Nephron progenitor cell (in vitro differentiated cells): ENCODE measurements around the gene HHATL.

Experiments
- DNase-seq: peaks from one replicate; pipeline ENCODE4 v3.0.0; 2021
- H3K27ac Mint-ChIP-seq: 2 replicates; pipeline ENCODE4 v1.8.0; 2021; ENCODE audit warnings: mild to moderate bottlenecking, moderate library complexity, mixed read lengths
- H3K27me3 Mint-ChIP-seq: 2 replicates; pipeline ENCODE4 v1.8.0; 2021; ENCODE audit warnings: mild to moderate bottlenecking, low read depth, mixed read lengths; ENCODE audit not compliant: poor library complexity
- H3K36me3 Mint-ChIP-seq: 2 replicates; pipeline ENCODE4 v1.8.0; 2021; ENCODE audit warnings: low read depth, mixed read lengths
- H3K4me1 Mint-ChIP-seq: 2 replicates; pipeline ENCODE4 v1.8.0; 2021; ENCODE audit warnings: mixed read lengths
- H3K4me3 Mint-ChIP-seq: 2 replicates; pipeline ENCODE4 v1.8.0; 2021; ENCODE audit warnings: mild to moderate bottlenecking, moderate library complexity, mixed read lengths
- H3K9me3 Mint-ChIP-seq: 2 replicates; pipeline ENCODE4 v1.8.0; 2021; ENCODE audit warnings: mild to moderate bottlenecking, moderate library complexity, mixed read lengths
- TF ChIP-seq, protein P1 (sequence below): fragments of 200-600 bp; sonication (generic); IDR thresholded peaks from 2 replicates; pipeline ENCODE4 v1.5.0; 2021; ENCODE audit warnings: antibody characterized with exemption

The HHATL gene

DNA sequence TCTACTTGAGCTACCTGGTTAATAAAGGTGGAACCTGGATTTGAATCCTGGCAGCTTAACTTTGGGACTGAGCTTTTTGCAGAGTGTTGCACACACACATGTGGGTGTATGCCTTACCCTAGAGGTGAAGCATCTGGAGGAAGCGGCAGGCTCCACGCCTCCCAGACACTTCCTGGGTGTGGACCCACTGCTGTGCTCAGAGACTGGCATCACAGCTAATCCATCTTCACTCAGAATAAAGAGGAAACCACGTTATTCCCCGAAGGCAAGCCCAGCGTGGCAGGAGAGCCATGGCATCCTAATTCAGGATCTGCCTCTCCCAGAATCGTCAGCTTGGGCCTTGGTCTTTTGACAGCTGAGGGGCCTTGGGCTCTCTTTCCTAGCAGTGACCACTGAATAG, 45.0 kb upstream of the HHATL start:
- H3K27me3 Mint-ChIP-seq: no peaks in the 10 kb centered on the region
- peaks cover 27% of the 10 kb centered on the region for H3K4me1 Mint-ChIP-seq
- TF ChIP-seq, protein P1, sequence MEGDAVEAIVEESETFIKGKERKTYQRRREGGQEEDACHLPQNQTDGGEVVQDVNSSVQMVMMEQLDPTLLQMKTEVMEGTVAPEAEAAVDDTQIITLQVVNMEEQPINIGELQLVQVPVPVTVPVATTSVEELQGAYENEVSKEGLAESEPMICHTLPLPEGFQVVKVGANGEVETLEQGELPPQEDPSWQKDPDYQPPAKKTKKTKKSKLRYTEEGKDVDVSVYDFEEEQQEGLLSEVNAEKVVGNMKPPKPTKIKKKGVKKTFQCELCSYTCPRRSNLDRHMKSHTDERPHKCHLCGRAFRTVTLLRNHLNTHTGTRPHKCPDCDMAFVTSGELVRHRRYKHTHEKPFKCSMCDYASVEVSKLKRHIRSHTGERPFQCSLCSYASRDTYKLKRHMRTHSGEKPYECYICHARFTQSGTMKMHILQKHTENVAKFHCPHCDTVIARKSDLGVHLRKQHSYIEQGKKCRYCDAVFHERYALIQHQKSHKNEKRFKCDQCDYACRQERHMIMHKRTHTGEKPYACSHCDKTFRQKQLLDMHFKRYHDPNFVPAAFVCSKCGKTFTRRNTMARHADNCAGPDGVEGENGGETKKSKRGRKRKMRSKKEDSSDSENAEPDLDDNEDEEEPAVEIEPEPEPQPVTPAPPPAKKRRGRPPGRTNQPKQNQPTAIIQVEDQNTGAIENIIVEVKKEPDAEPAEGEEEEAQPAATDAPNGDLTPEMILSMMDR: no peak
- no peaks in the 10 kb centered on the region for H3K9me3 Mint-ChIP-seq
- DNase-seq: no peak
- H3K27ac Mint-ChIP-seq: no peak overlapping the region
- no peak overlapping the region for H3K4me3 Mint-ChIP-seq
- no peaks in the 10 kb centered on the region for H3K36me3 Mint-ChIP-seq

DNA sequence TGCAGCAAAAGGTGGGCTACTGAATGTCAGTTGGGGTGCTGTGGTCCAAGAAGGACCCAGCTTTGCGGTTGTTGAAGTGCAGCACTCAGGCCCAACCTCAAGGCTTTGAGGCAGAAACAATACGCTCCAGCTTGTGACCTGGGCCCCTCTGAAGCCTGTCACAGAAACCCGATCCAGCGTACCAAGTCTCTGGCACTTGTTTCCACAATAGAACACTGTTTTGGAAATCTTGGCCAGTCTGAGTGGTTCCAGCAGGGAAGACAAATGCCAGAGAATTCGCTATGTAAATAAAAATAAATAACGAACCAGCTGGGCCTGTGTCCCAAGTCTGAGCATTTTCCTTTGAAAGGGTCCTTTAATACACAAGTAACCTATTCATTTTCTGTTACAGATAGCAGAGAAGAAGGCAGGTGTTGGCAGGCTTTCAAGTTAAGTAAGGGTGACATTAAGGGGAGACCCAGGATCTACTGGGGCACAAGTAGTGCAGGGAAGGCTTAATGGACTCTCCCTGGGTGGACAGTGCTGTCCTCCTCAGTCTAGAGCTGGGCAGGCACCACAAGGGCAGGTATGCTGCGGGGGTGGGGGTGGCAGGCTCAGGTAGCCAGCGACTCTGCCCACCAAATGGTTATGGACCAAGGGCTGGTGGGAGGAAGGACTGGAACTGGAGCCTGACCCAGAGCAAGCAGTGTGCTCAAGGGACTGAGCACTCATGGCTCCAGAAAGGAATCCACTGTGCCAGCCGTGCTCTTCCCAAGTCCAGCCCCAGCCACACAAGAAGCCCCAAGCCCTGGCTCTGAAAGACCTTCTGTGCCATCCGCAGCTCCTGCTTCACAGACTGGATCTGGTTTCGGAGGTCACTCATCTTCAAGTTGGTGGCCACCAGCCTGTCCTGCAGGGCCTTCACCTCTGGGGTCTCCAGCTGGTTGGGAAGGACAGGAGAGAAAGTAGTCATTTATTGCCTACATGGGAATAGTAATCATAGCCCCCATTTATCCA, 44.2 kb upstream of the HHATL start:
- Mint-ChIP-seq H3K36me3 (no peaks in the 10 kb centered on the region), H3K9me3 (no peaks in the 10 kb centered on the region), H3K27me3 (peaks cover 6% of the 10 kb centered on the region), H3K27ac (peak overlapping the region; percentile 60), H3K4me1 (peaks cover 27% of the 10 kb centered on the region), H3K4me3 (no peak overlapping the region)
- DNase-seq: no peak
- TF ChIP-seq, protein P1: no peak

DNA sequence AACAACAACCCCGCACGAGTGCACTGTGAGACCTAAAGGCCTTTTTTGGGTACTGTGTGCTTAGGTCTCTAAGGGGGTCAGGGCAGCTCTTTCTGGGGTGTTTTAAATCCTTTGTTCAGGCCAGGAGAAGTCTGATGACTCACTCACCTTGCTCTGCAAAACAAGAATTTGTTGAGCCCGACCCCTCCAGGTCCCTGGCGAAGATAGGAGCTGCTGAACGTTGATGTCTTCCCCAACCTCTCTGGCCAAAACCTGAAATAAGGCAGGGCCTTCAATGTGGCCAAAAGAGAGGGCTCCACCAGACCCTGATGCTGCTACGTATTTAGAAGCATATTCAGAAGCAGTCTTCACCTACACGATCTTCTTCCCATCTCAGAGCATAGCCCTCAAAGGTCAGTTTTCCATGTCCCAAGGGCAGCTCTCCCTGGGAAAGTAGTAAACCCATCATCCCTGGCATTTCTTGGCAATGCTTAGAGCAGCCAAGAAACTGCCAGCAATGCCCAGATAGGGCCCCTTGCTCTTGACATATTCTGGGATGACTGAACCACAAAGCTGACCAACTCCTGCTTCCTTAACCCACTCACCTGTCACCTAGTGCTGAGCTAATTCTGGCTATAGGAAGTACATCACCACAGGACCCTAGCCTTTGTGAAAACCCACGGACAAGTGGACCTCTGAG, 43.3 kb upstream of the HHATL start:
- Mint-ChIP-seq H3K36me3 (no peaks in the 10 kb centered on the region), H3K27ac (no peak overlapping the region), H3K4me3 (no peak overlapping the region), H3K27me3 (peaks cover 6% of the 10 kb centered on the region), H3K4me1 (peaks cover 27% of the 10 kb centered on the region), H3K9me3 (no peaks in the 10 kb centered on the region)
- TF ChIP-seq, protein P1: no peak
- no peak for DNase-seq

DNA sequence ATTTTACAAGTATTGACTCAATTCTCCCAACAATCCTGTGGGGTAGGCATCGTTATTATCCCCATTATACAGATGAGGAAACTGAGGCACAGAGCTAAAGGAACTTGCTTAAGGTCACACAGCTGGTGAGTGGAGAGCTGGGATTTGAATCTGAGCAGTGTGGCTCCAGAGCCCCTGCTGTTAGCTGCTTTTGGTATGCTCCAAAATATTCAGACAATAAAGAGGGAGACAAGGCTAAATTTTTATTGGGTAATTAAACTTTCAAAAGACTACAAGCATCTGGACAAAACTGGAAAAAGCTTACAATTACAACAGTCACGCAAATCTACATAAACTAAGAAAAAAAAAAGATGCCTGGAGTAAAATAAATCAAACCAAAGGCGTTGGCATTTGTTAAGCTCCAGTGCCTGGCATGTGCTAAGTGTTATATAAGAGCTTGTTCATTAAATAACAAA, 42.7 kb upstream of the HHATL start:
- peaks cover 9% of the 10 kb centered on the region for H3K27me3 Mint-ChIP-seq
- H3K4me1 Mint-ChIP-seq: peaks cover 27% of the 10 kb centered on the region
- H3K4me3 Mint-ChIP-seq: no peak overlapping the region
- no peak overlapping the region for H3K27ac Mint-ChIP-seq
- TF ChIP-seq, protein P1: no peak
- H3K9me3 Mint-ChIP-seq: no peaks in the 10 kb centered on the region
- no peaks in the 10 kb centered on the region for H3K36me3 Mint-ChIP-seq
- no peak for DNase-seq

DNA sequence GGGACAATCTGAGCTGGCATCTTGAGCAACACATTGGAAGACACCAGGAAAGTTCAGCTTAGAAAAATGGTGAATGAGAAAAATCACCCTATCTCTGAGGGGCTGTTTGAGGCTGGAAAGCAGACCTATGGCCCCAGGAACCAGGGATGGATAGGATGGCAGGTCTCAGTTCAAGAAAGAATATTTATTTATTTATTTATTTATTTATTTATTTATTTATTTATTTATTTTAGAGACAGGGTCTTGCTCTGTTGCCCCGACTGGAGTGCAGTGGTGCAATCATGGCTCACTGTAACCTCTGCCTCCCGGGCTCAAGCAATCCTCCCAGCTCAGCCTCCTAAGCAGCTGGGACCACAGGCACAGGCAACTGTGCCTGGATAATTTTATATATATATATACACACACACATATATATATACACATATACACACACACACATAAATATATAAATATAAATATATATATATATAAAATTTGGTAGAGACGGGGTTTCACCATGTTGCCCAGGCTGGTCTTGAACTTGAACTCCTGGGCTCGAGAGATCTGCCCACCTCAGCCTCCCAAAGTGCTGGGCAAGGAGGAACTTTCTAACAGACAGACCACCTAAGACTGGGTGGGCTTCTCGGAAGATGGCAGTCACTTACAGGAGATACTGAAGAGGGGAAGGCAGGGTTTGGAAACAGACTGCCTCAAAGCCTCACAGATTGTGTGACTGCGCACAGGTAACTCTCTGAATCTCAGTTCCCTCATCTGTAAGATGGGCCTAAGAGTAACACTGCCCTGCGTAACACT, 40.8 kb upstream of the HHATL start:
- H3K27ac Mint-ChIP-seq: no peak overlapping the region
- no peaks in the 10 kb centered on the region for H3K36me3 Mint-ChIP-seq
- no peak overlapping the region for H3K4me3 Mint-ChIP-seq

More for the DNA sequence above, 40.8 kb upstream of the HHATL start:
- TF ChIP-seq, protein P1: no peak
- Mint-ChIP-seq H3K27me3 (peaks cover 14% of the 10 kb centered on the region), H3K4me1 (peaks cover 33% of the 10 kb centered on the region), H3K9me3 (peaks cover 6% of the 10 kb centered on the region)
- no peak for DNase-seq
